Effector memory CD4-positive, alpha-beta T cell (primary cell): ENCODE data around the gene SGK2.

Experiments used
- DNase-seq, 3 donors: peaks; one replicate each; pipeline ENCODE4 v3.0.0-alpha.2; 2020
- H3K27ac ChIP-seq: 2 replicates; pipeline ENCODE4 v1.7.0; 2013; ENCODE audit warnings: mild to moderate bottlenecking, low read length, moderate library complexity; ENCODE audit not compliant: insufficient read depth, poor library complexity, severe bottlenecking
- H3K27me3 ChIP-seq: replicated peaks from 2 replicates; pipeline ENCODE4 v1.7.0; 2013; ENCODE audit warnings: mild to moderate bottlenecking, low read length; ENCODE audit not compliant: insufficient read depth, control insufficient read depth, poor library complexity, severe bottlenecking
- H3K36me3 ChIP-seq: 2 replicates; pipeline ENCODE4 v1.7.0; 2013; ENCODE audit warnings: mild to moderate bottlenecking, low read length, moderate library complexity; ENCODE audit not compliant: control insufficient read depth, insufficient read depth
- H3K4me1 ChIP-seq: 2 replicates; pipeline ENCODE4 v1.7.0; 2013; ENCODE audit warnings: low read length, mild to moderate bottlenecking; ENCODE audit not compliant: control insufficient read depth, insufficient read depth, poor library complexity, severe bottlenecking
- H3K4me3 ChIP-seq: 2 replicates; pipeline ENCODE4 v1.7.0; 2013; ENCODE audit warnings: low read length, low read depth, mild to moderate bottlenecking; ENCODE audit not compliant: insufficient read depth, poor library complexity, severe bottlenecking
- H3K9me3 ChIP-seq: 2 replicates; pipeline ENCODE4 v1.7.0; 2013; ENCODE audit warnings: mild to moderate bottlenecking, low read length, moderate library complexity; ENCODE audit not compliant: control insufficient read depth
- total RNA-seq, 3 donors: gene quantifications; one replicate each; lab custom pipeline; 2026; lab: John Stamatoyannopoulos, UW

SGK2 gene
- total RNA-seq, result 0.35 to 0.61 (median 0.39) reads per million in 3 donors

DNA sequence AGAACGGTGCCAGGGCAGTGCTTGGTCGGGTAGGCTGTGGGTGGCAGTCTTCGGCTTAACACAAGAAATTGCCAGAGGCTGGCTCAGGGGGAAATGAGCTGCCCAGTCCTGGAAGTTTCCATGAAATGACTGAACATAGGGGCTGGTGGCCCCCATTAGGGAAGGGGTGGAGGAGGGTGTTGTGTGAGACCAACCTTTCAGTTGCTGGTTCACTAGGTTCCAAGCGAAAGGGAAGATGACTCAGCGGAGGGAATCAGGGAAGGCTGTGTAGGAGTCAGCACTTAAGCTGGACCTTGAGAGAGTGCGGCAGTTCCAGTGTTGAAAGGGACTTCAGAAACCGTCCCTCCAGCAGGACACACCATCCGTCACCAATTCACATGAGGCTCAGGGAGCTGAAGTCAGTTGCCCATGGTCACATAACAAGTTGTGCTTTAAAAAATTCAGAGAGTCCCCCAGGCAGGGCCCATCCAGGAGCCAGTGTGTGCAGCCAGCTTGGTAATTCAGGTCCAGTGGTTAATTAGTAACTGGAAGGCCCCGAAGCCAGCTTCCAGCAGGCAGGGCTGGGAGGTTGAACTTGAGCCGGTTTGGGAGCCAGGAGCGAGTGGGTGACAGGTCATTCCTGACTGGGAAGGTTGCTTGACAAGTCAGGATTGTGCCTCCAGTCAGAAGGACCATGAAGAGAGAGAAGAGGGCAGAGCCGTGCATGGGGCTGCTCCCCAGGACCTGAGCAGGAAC lies at the start of gene SGK2:
SGK2 (plus strand) TSS at position 616 of the 735 bp plus-strand sequence. CDS start 7,469 bp downstream, outside the sequence.
- no peaks in the 10 kb centered on the region for H3K27me3 ChIP-seq
- H3K4me3 ChIP-seq, result no peak within 1 kb of the TSS
- no peaks in the 10 kb centered on the region for H3K9me3 ChIP-seq
- no peak for DNase-seq
- H3K4me1 ChIP-seq, result no peaks in the 10 kb centered on the region
- no peak within 1 kb of the TSS for H3K27ac ChIP-seq
- H3K36me3 ChIP-seq, result no peaks in the 10 kb centered on the region

DNA sequence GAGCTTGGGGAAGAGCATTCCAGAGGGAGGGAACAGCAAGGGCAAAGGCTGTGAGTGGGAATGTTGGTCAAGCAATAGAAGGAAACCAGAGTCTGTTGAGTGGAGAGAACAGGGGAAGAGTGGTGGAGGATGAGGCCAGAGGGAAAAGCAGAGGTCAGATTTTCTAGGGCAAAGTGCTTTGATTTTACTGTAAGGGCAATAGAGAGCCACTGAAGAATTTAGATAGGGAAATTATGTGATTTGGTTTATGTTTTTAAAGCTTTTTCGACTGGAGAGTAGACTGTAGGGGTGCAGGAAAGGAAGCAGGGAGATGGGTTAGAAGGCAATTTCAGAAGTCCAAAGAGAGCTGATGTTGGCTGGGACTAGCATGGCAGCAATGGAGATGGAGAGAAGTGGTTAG lies 46.9 kb upstream of the SGK2 start:
- no peak overlapping the region for H3K4me3 ChIP-seq
- H3K9me3 ChIP-seq, result no peaks in the 10 kb centered on the region
- DNase-seq, result no peak
- H3K36me3 ChIP-seq, result no peaks in the 10 kb centered on the region
- peaks cover 4% of the 10 kb centered on the region for H3K27me3 ChIP-seq
- peaks cover 3% of the 10 kb centered on the region for H3K4me1 ChIP-seq
- H3K27ac ChIP-seq, result no peak overlapping the region

DNA sequence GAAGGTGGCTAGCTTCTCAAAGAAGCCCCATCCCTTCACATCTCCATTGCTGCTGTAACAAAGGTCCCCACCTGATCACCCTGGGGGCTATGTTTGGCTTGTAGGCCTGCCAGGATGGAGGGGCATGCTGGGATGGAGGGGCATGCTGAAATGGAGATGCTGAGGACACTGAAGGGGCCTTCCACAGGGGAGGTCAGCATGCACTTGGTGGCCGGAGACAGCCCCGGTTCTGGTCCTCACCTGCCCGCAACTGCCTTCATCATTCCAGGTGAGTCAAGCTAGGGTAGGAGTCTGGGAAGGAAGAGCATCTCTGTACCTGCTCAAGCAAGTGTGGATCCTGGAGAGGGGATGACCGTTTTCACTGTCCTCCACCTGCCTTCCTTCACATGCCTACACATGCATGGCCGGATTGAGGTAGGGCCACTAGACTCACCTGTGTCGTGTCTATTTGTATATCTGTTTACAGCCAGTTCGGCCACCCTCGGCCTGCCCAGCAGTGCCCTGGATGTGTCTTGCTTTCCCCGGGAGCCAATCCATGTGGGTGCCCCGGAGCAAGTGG lies 45.4 kb upstream of the SGK2 start:
- no peak for DNase-seq
- Histone ChIP-seq H3K4me1 (no peaks in the 10 kb centered on the region), H3K27ac (peak overlapping the region; percentile 17), H3K36me3 (no peaks in the 10 kb centered on the region), H3K9me3 (no peaks in the 10 kb centered on the region), H3K27me3 (peaks cover 4% of the 10 kb centered on the region), H3K4me3 (peak overlapping the region; percentile 25)

DNA sequence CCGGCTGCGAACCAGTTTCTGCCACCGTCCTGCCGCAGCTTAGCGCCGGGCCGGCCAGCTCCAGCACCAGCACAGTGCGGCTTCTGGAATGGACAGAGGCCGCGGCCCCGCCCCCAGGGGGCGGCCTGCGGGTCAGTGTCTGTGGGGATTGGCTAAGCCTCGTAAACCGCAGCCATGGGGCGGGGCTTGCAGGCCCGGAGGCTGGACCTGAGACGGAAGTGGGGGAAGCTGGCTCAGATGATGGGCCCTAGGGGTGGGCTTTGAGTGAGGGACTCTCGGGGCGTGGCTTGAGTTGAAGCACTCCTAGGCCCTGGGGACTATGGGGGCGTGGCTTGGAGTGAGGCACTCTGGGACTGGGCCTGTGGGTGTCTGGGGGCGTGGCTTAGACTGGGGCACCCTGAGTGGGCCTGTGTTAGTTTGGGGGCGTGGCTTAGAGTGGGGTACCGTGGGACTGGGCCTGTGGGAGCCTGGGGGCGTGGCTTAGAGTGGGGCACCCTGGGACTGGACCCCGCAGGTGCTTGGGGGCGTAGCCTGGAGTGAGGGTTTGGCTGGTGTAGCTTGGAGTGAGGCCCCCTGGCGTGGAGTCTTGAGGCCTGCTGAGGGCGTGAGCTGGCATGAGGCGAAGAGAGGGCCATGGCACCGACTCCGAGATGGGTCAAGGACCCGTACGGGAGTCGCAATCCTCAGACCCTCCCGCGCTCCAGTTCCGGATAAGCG lies 44.7 kb upstream of the SGK2 start:
- Histone ChIP-seq H3K27me3 (peaks cover 4% of the 10 kb centered on the region), H3K27ac (peak overlapping the region; percentile 17), H3K4me3 (peak overlapping the region; percentile 55), H3K9me3 (no peaks in the 10 kb centered on the region), H3K4me1 (no peaks in the 10 kb centered on the region), H3K36me3 (no peaks in the 10 kb centered on the region)
- DNase-seq, result peak; percentile 87 to 90 (median 90)

DNA sequence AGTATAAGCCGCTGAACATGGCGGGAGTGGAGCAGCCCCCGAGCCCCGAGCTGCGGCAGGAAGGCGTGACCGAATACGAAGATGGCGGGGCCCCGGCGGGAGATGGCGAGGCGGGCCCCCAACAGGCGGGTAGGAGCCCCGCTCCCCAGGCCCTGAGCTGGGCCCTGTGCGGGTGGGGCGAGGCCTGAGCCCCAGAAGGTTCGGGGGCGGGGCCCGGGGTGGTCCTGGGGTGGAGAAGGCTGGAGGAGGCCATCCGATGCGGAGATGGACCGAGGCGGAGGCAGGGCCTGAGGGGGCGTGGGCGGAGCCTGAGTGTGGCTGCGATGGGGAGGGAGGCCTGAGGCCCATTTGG lies 44.2 kb upstream of the SGK2 start:
- no peaks in the 10 kb centered on the region for H3K36me3 ChIP-seq
- peak in 1 of 3 donors; percentile 3 for DNase-seq
- no peaks in the 10 kb centered on the region for H3K4me1 ChIP-seq
- H3K27me3 ChIP-seq, result no peaks in the 10 kb centered on the region
- H3K4me3 ChIP-seq, result peak overlapping the region; percentile 55
- no peak overlapping the region for H3K27ac ChIP-seq
- H3K9me3 ChIP-seq, result no peaks in the 10 kb centered on the region

DNA sequence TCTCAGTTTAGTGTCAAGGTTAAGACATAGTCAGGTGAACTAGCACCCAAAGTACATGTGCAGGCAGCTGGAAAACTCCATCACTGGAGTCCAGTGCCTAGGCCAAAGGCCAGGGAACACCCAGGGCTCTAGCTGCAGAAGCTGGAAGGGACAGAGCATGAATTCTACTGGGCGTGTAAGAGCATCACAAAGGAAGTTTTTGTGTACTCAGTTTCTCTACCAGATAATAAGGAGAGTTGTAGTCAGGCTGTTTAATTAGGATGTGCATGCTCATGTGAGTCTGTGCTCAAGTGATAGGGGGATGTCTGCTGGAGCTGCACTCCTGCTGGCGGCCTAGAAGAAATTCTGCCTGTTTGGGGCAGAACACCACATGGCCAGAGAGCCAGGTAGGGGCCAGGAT lies 43.2 kb upstream of the SGK2 start:
- Histone ChIP-seq H3K9me3 (no peaks in the 10 kb centered on the region), H3K27me3 (no peaks in the 10 kb centered on the region), H3K27ac (no peak overlapping the region), H3K36me3 (no peaks in the 10 kb centered on the region), H3K4me3 (peak overlapping the region; percentile 55), H3K4me1 (no peaks in the 10 kb centered on the region)
- no peak for DNase-seq

DNA sequence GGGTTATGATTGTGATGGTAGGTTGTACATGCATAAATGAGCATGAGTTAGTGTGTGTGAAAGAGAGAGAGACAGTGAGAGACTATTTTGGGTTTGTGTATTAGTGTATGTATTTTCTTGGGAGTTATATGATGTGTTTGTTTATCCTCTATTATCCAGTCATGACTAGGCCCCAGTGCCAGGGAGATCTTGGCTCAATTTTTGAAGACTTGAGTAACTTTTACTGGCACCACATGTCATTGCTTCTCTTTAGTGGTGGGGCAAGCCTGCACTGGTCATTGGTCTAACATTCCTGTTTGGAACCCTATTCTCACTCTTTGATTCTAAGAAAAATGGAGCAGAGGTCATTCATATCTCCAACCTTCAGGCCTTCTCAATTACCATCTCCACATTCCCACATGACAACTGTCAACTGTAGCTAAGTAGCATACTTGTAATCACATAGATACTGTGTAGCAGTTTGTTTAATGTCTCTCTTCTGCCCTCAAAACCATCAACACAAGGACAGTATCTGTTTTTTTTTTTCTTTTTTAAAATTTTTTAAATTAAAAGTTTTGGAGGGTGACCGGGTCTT lies 42.5 kb upstream of the SGK2 start:
- no peak overlapping the region for H3K4me3 ChIP-seq
- H3K4me1 ChIP-seq, result no peaks in the 10 kb centered on the region
- H3K27ac ChIP-seq, result no peak overlapping the region
- no peaks in the 10 kb centered on the region for H3K36me3 ChIP-seq
- H3K27me3 ChIP-seq, result no peaks in the 10 kb centered on the region
- no peak for DNase-seq
- no peaks in the 10 kb centered on the region for H3K9me3 ChIP-seq

DNA sequence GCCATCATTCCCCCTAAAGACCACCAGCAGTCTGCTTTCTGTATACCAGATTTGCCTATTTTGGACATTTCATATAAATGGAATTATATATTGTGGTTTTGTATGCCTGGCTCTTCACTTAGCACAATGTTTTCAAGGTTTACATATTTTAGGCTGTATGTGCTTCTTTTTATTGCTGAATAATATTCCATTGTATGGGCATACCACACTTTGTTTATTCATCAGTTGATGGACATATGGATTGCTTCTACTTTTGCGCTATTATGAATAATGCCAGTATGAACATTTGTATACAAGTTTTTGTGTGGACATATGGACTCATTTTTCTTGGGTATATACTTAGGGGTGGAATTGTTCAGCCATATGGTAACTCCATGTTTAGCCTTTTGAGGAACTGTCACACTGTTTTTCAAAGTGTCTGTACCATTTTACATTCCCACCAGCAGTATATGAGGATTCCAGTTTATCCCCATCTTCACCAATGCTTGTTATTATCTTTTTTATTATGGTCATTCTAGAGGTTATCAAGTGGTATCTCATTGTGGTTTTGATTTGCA lies 38.7 kb upstream of the SGK2 start:
- Histone ChIP-seq H3K9me3 (no peaks in the 10 kb centered on the region), H3K27me3 (no peaks in the 10 kb centered on the region), H3K4me3 (no peak overlapping the region), H3K27ac (no peak overlapping the region), H3K4me1 (no peaks in the 10 kb centered on the region), H3K36me3 (no peaks in the 10 kb centered on the region)
- no peak for DNase-seq

DNA sequence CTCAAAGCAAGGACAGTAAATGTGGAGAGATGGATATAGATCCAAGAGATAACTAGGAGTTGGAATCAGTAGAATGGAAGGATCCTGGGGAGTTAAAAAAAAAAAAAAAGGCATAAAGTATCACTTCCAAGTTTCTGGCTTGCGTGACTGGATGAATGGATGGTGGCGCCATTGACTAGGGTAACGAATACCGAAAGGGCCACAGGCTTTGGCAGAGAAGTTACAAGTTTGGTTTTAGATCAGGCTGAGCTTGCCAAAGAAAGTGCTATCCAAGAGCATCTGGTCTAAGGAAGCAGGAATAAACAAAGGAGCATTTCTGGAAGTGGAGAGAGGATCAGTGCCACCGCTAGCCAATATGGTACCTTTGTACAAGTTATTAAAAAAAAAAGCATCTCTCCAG lies 33.8 kb upstream of the SGK2 start:
- Histone ChIP-seq H3K4me3 (no peak overlapping the region), H3K27ac (no peak overlapping the region), H3K4me1 (no peaks in the 10 kb centered on the region), H3K36me3 (no peaks in the 10 kb centered on the region), H3K9me3 (no peaks in the 10 kb centered on the region), H3K27me3 (no peaks in the 10 kb centered on the region)
- DNase-seq, result no peak
